Cardiac septum (tissue), 1 donor: Measurements from ENCODE around the gene BAIAP3. TPM values are rescaled to one million over a fixed set of nuclear protein-coding genes. Genes with fewer than 3 reads are reported as not detected.

Source experiments
- DNase-seq: peaks from one replicate; pipeline ENCODE4 v3.0.0-alpha.2; 2020; ENCODE audit warnings: low spot score
- intact Hi-C: fragments of 100-400 bp; cut with DNase I; formaldehyde crosslinking; loops from one replicate; pipeline ENCODE4 v1.14.0; 2022
- total RNA-seq: library from RNA; stranded (reverse); fragmentation: NEBNext Ultra II Directional; extraction: Animal tissue kit (Norgen Biotek cat#: 25700); gene quantifications from one replicate; pipeline ENCODE4 v1.2.1, GENCODE V29; 2021
- donor health status: DM: no; HTN: no; CAD: no.

Gene BAIAP3
- total RNA-seq, 1 donor from 2014 or later, result 3.8 TPM

DNA sequence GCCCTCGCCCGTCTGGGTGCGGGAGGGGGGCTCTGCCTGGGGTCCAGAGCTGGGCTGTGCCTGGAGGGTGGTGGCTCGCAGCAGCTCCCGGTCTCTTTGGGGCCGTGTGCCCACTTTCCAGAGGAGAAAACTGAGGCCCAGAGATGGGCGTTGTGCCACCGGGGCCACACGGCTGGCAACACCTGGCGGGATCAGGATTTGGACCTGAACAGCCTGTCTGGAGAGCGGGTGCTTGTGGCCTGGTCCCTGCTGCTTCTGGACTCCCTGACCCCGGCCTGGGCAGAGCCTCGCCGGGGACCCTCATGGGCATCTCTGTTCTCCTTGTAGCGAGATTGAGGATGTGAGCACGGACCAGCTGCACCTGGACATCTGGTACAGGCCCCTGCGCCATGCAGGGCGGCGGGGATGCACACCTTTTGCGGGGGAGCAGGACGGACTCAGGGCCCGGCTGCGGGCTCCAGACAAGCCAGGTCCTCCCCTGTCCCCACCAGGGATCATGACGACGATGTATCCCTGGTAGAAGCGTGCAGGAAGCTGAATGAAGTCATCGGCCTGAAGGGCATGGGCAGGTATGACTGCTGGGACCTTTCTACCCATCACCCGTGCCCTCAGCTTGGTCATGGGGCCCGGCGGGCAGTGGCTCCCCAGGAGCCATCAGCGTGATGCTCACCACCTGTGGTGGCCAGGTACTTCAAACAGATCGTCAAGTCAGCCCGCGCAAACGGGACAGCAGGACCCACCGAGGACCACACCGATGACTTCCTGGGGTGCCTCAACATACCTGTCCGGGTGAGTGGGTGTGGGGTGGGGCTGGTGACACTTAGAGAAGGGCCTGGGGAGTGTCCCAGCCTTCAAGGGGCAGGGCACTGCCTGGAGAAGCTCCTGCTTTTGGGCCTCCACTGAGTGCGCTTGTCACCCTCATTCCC is 8.3 kb downstream of the BAIAP3 start:
- no peak for DNase-seq
- intact Hi-C loops, result no loop called here

DNA sequence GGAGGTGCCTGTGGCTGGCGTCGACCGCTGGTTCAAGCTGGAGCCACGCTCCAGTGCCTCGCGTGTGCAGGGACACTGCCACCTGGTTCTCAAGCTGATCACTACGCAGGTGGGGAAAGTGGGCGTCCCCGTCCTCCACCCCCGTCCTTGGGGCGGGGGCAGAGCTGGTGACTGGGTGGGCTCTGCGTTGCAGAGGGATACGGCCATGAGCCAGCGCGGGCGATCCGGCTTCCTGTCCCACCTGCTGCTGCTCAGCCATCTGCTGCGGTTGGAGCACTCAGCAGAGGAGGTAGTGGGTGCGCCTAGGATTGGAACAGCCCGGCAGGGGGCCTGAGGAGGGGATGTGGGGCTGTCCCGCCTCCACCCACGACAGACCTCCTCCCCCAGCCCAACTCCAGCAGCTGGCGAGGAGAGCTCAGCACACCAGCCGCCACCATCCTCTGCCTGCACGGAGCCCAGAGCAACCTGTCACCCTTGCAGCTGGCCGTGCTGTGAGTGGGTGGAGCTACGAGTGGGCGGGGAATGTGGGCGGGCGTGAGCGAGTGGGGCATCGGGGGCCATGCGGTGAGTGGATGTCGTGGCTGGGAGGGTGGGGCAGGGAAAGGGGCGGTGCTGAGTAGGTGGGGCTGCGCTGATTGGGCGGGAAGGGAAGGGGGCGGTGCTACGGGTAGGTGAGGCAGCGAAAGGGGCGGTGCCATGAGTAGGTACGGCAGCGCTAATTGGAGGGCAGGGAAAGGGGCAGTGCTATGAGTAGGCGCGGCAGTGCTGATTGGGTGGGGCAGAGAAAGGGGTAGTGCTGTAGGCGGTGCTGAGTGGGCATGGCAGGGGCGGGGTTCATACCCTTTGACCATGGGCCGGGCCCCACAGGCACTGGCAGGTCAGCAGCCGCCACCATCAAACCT is 9.3 kb downstream of the BAIAP3 start:
- intact Hi-C loops, result no loop called here
- DNase-seq, result peak; percentile 97

DNA sequence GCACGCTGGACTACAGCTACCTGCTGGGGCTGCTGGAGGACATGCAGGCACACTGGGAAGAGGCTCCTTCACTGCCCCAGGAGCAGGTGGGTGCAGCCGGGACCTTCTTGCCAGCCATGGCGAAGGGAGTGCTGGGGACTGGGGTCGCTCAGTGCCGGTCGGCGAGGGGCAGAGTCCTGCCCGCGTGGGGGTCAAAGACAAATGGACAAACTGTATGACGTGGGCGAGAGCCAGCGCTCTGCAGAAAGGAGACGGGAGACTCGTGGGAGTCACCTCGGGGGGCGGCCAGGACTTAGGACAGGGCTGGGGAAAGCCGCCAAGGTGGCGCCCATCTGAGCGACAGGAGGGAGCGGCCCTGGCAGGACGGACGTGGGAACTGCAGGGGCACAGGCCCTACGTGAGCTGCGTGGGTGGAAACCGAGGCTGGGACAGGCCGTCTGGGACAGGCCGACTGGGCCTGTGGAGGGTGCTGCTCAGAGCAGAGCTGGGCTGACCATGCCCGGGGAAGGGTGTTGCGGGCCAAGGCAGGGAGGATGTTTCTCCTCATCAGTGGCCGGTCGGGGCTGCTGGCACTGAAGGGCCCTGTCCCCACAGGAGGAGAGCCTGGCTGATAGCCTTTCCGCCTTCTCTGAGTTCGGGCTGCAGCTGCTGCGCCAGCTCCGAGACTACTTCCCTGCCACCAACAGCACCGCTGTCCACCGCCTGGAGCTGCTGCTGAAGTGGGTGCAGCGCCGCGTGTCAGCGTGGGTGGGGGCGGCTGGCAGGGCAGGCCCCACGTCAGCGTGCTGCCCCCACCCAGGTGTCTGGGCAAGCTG is 10.2 kb downstream of the BAIAP3 start:
- no peak for DNase-seq
- intact Hi-C loops, result no loop called here

DNA sequence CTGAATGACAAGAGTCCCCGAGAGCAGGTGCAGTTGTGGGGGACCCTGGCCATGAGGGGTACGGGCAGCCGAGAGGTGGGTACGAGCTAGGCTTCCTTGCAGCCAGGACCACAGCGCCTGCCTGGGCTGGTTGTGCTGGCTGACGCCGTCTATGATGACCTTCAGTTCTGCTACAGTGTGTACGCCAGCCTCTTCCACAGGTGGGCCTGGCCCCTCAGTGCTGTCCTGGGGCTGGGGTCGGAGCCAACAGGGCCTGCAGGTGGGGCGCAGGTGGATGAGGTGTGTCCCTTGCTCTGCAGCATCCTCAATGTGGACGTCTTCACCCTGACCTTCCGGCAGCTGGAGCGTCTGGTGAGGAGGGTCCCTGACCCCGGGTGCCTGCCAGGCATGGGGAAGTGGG is 11.1 kb downstream of the BAIAP3 start:
- intact Hi-C loops, result no loop called here
- DNase-seq, result no peak

DNA sequence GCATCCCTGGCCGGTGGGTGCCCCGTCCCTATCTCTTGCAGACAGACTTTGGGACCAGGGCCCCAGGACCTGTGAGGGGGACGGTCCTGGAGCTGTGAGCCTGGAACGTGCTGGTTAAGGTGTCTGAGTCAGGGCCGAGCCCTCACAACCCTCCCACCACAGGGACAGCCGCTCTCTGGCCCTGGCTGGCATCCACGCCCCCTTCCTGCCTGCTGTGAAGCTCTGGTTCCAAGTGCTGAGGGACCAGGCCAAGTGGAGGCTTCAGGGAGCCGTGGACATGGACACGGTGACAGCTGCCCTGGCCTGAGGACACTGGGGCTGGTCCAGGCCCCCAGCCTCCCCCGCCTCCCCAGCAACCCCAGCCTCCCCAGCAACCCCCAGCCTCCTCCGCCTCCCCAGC is 11.6 kb downstream of the BAIAP3 start:
- intact Hi-C loops, result no loop called here
- DNase-seq, result no peak

DNA sequence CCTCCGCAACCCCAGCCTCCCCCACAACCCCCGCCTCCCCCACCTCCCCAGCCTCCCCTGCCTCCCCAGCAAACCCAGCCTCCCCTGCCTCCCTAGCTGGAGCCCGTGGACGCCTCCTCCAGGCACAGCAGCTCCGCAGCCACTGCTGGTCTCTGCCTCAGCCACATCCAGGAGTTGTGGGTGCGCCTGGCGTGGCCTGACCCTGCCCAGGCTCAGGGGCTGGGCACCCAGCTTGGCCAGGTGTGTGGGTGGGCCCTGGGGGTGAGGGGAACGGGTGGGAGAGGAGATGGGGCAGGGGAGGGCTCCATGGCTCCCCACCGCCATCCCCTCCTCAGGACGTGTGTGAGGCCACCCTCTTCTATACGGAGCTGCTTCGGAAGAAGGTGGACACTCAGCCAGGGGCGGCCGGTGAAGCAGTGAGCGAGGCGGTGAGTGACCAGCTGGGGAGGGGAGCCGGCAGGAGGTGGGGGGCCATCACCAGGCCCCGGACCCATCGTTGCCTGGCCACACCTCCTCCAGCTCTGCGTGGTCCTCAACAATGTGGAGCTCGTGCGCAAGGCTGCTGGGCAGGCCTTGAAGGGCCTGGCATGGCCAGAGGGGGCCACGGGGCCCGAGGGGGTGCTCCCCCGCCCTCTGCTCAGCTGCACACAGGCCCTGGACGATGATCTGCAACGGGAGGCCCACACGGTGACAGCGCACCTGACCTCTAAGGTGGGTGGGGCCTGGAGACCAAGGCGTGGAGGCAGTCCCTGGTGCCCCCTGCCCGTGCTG is 12.4 kb downstream of the BAIAP3 start:
- no peak for DNase-seq
- intact Hi-C loops, result no loop called here

DNA sequence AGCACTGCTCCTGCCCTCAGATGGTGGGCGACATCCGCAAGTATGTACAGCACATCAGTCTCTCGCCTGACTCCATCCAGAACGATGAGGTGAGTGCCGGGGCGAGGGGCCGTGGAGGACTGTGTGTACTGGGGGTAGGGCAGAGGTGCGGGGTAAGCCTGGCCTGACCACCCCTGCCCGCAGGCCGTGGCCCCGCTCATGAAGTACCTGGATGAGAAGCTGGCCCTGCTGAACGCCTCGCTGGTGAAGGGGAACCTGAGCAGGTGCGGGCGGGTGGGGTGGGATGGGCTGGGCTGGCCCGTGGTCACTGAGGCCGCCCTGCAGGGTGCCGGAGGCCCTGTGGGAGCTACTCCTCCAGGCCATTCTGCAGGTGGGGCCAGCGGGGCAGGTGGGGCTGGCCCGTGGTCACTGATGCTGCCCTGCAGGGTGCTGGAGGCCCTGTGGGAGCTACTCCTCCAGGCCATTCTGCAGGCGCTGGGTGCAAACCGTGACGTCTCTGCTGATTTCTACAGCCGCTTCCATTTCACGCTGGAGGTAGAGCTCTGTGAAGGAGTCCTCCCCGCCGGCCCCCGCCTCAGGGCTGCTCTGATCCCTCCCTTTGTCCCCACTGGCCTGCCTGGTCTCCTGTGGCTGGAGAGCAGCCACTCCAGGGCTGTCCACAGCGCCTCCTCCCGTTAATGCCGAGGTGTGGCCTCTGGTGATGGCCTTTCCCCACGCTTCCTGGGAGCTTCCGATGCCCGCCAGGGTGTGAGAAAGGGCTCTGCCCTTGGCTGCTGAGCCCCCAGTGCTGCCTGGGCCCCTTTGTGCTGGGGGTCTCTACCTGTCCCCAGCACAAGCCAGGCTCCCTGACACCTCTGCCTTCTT is 13.2 kb downstream of the BAIAP3 start:
- DNase-seq, result no peak
- intact Hi-C loops, result no loop called here

DNA sequence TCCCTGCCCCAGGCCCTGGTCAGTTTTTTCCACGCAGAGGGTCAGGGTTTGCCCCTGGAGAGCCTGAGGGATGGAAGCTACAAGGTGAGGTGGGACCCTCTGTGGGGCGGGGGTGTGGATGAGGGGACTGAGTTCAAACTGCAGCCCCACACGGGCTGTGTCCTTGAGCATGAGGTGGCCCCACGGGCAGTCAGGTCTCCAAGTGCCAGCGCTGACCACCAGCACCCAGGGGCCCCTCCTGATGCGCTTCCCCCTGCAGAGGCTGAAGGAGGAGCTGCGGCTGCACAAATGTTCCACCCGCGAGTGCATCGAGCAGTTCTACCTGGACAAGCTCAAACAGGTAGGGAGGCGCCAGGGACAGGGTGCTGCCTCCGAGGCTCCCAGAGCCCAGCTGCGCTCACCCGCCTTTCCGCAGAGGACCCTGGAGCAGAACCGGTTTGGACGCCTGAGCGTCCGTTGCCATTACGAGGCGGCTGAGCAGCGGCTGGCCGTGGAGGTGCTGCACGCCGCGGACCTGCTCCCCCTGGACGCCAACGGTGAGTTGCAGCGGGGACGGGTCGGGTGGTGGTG is 13.9 kb downstream of the BAIAP3 start:
- DNase-seq, result no peak
- intact Hi-C loops, result no loop called here

DNA sequence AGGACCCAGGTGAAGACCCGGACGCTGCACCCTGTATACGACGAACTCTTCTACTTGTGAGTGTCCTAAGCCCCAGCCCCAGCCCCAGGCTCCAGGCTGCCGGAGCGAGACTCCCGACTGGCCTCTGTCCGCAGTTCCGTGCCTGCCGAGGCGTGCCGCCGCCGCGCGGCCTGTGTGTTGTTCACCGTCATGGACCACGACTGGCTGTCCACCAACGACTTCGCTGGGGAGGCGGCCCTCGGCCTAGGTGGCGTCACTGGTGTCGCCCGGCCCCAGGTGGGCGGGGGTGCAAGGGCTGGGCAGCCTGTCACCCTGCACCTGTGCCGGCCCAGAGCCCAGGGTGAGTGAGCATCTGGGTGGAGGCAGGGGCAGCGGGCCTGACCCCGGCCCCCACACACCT is 14.5 kb downstream of the BAIAP3 start:
- intact Hi-C loops, result no loop called here
- no peak for DNase-seq

DNA sequence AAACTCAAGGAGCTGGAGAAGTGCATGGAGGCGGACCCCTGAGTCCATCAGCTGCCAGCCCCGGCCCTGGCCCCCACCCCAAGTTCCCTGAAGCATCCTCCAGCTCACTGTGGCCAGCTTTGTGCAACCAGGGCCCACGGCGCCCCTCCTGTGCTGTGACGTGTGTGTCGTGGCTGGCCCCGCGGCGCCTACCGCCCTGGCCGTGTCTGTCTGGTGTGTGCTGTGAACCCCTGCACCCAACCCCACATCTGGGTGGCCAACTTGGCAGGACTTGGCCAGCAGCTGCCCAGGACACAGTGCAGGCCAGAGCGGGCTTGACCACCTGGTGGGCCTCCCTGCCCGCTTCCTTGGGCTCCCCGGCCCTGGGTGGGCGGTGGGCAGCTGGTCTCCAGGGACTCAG is 15.0 kb downstream of the BAIAP3 start:
- DNase-seq, result no peak
- intact Hi-C loops, result no loop called here

DNA sequence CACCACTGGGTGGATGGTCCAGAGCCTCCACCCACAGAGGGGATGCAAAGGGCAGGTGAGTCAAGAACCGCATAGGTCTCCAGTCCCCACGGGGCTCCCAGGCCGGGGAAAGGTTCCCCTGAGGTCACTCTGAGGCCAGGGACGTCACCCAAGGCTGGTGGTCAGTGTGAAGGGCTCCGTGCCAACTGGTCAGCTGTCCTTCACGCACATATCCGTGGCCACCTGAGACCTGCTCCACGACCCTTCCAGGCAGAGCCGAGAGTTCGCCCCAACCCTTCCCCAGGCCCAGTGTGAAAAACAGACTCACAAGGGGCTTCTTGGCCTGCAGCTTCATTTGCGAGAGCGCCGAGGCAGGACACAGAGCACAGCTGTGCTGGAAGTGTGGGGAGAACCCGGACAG is 15.5 kb downstream of the BAIAP3 start:
- intact Hi-C loops, result no loop called here
- DNase-seq, result no peak

DNA sequence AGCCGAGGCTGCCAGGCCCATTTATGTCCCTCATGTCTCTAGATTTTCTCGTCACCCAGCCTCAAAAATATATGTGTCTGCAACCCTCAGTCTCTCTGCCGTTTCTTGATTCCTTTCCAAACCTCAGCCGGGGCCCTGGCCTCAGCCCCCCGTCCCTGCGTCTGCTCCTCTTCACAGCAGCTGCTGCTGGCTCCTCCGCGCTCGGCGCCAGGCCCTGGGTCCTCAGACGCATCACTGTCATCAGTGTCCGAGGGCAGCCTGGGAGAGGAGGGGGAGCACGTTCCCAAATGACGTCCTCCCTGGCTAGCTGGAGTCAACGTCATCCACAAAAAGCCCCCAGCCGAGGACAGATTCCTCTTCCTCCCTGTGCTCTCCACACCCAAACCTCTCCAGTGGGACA is 15.9 kb downstream of the BAIAP3 start:
- DNase-seq, result no peak

DNA sequence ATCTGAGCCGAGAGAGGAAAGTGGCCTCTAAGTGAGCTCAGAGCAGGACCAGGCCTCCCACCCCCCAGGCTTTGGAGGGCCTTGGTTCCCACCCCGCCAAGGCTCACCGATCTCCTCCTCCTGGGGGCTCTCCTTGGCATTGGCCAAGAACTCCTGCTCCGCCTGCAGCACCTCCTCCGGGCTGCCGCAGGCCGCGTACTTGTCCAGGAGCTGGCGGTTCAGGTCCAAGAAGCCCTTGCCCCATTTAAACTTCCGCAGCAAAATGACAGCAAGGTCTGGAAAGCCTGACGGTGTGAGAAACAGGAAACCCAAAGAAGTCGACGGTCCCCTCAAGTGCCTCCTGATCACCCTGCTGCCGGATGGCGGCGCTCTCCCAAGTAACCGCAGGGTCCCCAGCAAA is 16.5 kb downstream of the BAIAP3 start:
- intact Hi-C loops, result loop anchor here (5.0 kb wide), 1 partner anchor 38 kb away; no protein-coding TSS in a partner anchor

More for the DNA sequence above, 15.9 kb downstream of the BAIAP3 start:
- intact Hi-C loops, result no loop called here

DNA sequence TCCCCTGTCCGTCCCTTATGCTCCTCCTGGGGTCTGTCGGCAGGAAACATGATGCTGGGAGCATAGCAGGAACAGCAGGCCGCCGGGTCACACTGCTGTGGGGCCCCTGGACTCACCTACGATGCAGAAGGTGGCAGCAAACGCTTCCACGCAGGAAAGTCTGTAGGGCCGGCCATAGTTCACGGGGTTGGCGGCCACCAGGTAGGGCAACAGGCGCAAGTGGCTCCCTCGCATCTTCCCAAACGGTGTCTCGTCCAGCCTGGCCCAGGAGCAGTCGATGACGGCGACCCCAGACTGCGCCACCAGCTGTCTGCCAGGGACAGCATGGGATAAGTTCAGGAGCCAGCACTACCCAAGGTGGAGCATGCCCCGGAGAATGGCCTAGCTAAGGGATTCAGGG is 17.2 kb downstream of the BAIAP3 start:
- intact Hi-C loops, result loop anchor here (5.0 kb wide), 1 partner anchor 38 kb away; no protein-coding TSS in a partner anchor
- DNase-seq, result no peak

More for the DNA sequence above, 16.5 kb downstream of the BAIAP3 start:
- DNase-seq, result no peak

DNA sequence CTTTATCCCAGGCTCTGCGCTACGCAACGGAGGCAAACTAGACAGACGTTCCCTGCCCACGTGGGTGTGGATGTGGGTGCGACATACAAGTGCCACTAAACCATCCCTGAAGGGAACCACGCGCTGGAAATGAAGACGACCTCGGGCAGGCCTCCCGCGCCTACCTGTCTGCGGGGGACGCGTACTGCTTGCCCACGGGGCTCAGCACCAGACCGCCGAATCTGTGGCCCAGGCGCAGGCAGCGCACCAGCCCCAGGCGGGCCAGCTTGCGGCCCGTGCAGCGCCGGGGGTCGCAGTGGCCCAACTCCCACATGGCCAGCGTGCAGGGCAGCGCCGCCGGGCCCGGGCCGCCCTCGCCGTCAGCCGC is 17.8 kb downstream of the BAIAP3 start:
- no peak for DNase-seq
- intact Hi-C loops, result loop anchor here (5.0 kb wide), 1 partner anchor 39 kb away; no protein-coding TSS in a partner anchor

DNA sequence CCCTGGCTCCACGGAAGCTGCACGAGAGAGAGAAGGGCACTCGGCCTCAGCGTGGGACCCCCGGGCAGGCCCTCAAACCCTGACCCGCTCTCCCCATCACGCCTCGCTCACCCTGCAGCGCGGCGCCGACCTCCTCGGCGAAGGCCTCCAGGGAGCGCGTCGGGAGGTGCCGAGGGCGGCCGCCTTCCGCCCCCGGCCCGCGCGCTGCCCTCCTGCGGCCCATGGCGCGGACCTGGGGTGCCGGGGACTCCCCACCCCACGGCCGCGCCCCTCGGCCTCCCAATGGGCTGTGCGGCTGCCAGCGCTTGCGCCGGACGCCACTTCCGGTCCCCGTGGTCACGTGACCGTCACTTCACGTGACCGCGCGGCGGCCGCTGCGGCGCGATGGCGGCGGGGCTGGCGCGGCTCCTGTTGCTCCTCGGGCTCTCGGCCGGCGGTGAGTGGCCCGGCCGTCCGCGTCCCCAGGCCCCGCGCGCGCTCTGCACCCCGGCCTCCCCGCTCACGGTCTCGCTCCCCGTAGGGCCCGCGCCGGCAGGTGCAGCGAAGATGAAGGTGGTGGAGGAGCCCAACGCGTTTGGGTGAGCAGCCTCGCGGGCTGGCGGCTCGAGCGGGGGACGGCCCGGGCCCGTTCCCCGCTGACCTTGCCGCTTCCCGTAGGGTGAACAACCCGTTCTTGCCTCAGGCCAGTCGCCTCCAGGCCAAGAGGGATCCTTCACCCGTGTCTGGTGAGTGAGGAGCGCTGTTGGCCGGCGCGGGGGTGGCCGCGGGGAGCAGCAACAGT is 18.3 kb downstream of the BAIAP3 start, which contains the start of the genes GNPTG and TSR3:
Gene GNPTG (plus strand): TSS at position 350 of the 781 bp plus-strand sequence. CDS start 35 bp downstream, at position 385.
Gene TSR3 (minus strand): TSS at position 297 of the 781 bp plus-strand sequence. CDS start 74 bp downstream, at position 223.
- intact Hi-C loops, result loop anchor here (5.0 kb wide), 1 partner anchor 39 kb away; no protein-coding TSS in a partner anchor
- peak; percentile 94 for DNase-seq
